HG02642 (cell line): ENCODE measurements around the gene EIF4G1.

ENCODE experiments used
- ATAC-seq: cut with Tn5 transposase; IDR thresholded peaks from one replicate; pipeline ENCODE4 v1.9.1; 2021; ENCODE audit warnings: mild to moderate bottlenecking; ENCODE audit not compliant: unreplicated experiment, poor library complexity

EIF4G1 gene

DNA sequence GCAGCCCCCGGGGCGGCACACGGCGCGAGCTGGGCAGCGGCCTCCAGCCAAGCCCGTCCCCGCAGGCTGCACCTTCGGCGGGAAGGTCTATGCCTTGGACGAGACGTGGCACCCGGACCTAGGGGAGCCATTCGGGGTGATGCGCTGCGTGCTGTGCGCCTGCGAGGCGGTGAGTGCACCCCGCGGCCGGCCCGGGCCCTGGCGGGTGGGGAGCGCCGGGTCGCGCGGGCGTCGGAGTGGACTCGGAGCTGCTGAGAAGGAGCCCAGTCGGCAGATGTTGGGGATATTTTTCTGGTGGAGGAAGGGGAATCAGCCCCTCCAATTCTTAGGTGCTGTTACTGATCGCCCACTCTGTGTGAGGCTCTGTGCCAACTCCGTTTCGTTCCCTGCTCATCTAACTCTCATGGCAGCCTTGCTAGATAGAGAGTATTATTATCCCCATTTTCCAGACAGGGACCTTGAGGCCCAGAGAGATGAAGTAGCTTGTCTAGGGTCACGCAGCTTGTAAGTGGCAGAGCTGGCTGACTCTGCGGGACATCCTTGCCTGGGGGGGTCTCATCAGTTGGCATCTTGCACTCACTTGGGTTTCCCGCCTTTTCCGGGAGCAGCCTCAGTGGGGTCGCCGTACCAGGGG, 66.3 kb downstream of the EIF4G1 start:
- ATAC-seq, result no peak

GRCh38 chr3:184381261-184382224, 67.1 kb downstream of the EIF4G1 start:
- no peak for ATAC-seq

DNA sequence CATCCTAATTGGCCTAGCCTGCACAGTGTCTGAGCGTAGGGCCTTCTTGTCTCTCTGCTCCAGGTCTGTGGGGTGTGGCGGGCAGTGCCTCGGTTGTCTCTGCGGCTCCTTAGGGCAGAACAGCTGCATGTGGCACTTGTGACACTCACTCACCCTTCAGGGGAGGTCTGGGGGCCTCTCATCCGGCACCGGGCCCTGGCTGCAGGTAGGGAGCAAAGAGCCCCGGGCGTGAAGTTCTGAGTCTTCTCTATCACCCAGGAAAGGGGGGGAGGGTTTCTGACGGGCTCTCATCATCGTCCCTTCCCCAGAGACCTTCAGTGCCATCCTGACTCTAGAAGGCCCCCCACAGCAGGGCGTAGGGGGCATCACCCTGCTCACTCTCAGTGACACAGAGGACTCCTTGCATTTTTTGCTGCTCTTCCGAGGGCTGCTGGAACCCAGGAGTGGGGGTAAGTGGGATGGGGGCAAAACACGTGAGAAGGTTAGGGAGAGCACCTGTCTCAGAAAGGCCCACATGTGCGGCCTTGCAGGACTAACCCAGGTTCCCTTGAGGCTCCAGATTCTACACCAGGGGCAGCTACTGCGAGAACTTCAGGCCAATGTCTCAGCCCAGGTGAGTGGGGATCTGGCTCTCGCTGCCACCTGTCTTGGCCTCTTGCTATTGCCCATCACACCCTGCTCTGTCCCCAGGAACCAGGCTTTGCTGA, 68.1 kb downstream of the EIF4G1 start:
- ATAC-seq, result no peak

DNA sequence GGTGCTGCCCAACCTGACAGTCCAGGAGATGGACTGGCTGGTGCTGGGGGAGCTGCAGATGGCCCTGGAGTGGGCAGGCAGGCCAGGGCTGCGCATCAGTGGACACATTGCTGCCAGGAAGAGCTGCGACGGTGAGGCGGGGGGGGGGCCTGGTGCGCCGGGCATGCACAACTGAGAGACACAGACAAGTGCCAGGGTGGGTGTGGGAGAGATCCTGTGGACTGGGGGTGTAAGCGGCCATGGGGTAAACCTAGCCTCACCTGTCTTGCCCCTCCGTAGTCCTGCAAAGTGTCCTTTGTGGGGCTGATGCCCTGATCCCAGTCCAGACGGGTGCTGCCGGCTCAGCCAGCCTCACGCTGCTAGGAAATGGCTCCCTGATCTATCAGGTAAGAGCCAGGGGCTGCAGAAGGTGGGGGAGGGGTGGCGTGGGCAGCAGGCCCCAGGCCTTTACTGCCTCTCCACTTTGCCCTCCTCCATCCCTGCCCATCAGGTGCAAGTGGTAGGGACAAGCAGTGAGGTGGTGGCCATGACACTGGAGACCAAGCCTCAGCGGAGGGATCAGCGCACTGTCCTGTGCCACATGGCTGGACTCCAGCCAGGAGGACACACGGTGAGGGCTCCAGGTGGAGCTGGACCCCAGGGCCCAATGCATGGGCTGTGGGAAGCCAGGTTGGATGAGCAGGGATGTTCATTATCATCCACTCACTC, 68.8 kb downstream of the EIF4G1 start:
- no peak for ATAC-seq

DNA sequence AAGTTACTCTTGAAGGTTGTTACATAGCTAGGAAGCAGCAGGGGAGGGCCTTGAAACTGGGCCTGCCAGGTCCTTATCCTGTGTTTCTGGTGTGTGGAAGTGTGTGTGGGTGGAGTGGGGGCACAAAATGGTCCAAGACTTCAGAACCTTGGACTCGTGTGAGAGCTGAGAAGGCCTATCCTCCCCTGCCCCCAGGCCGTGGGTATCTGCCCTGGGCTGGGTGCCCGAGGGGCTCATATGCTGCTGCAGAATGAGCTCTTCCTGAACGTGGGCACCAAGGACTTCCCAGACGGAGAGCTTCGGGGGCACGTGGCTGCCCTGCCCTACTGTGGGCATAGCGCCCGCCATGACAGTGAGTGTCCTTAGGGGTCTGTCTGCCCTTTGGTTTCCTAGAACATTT, 69.9 kb downstream of the EIF4G1 start:
- ATAC-seq, result no peak
